Fibroblast of skin of right quadriceps (primary cell): ENCODE data around the gene CPNE6.
"Not testable (repeated sequence)": the region's sequence is repeated elsewhere in the genome, so short reads cannot be mapped to it uniquely, and the experiment has no call there.

ENCODE experiments used
- DNase-seq: peaks from one replicate; pipeline ENCODE4 v3.0.0-alpha.2; 2013

The CPNE6 gene

DNA sequence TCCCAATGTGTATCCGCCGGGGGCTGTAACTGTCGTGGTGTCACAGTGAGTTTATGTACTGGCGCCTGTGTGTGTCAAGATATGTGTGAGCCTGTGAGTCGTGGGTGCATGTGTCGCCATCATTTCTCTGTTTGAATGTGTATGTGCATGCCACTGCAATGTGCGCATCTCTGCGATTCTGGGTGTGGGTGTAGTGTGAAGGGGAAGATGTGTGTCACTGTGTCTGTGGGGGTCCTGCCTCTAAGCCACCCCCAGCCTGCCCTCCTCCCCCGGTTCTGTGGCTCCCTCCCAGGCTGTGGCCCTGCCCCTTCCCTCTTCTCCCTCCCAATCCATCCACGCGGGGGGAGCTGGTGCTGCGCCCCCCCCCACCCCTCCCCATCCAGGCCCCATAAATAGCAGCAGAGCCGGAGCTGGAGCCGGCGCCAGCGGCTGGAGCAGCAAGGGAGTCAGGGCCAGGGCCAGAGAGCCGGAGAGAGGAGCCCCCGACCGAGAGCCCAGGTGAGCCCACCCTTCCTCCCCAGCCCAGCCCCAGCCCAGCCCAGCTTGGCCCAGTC is at the start of gene CPNE6:
CPNE6 (plus strand) TSS at position 419 of the 554 bp plus-strand sequence. CDS start 1,375 bp downstream, outside the sequence.
- DNase-seq: no peak

GRCh38 chr14:24024939-24025418 is 46.4 kb upstream of the CPNE6 start:
- DNase-seq: not testable (repeated sequence)

DNA sequence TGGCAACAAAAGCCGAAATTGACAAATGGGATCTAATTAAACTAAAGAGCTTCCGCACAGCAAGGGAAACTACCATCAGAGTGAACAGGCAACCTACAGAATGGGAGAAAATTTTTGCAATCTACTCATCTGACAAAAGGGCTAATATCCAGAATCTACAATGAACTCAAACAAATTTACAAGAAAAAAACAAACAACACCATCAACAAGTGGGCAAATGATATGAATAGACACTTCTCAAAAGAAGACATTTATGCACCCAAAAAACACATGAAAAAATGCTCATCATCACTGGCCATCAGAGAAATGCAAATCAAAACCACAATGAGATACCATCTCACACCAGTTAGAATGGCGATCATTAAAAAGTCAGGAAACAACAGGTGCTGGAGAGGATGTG is 41.7 kb upstream of the CPNE6 start:
- DNase-seq: not testable (repeated sequence)

GRCh38 chr14:24031331-24031730 is 40.0 kb upstream of the CPNE6 start:
- not testable (repeated sequence) for DNase-seq

DNA sequence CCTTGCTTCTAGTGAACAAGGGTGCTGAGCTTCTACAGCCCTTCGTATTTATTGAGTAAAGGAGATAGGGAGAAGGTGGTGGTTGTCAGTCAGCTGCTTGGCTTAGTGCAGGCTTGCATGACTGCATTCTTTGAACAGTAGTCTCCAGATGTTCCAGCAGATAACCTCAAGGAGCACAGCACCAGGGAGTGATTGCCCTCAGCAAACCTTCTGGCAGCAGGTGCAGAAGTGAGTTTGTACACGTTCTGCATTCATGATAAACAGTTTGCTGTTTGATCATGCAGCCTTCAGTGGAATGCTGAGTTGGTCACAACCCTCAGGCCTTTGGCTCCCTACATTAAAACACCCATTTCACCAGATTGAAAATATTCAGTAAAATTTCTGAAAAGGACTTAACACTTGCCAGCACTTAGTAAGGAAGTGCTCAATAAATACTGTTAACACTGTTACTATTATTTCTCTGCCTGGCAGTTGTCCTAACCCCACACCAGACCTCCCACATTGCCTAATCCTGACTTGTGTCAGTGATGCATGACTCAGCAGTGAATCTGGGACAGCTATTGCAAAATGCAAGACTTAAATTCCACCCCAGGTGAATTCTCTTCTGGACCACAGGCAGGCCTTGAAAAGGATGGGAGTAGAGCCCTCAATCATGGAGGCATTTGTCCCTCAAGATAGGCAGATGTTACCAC is 38.5 kb upstream of the CPNE6 start:
- peak; percentile 80 for DNase-seq

GRCh38 chr14:24035769-24036168 is 35.6 kb upstream of the CPNE6 start:
- not testable (repeated sequence) for DNase-seq

DNA sequence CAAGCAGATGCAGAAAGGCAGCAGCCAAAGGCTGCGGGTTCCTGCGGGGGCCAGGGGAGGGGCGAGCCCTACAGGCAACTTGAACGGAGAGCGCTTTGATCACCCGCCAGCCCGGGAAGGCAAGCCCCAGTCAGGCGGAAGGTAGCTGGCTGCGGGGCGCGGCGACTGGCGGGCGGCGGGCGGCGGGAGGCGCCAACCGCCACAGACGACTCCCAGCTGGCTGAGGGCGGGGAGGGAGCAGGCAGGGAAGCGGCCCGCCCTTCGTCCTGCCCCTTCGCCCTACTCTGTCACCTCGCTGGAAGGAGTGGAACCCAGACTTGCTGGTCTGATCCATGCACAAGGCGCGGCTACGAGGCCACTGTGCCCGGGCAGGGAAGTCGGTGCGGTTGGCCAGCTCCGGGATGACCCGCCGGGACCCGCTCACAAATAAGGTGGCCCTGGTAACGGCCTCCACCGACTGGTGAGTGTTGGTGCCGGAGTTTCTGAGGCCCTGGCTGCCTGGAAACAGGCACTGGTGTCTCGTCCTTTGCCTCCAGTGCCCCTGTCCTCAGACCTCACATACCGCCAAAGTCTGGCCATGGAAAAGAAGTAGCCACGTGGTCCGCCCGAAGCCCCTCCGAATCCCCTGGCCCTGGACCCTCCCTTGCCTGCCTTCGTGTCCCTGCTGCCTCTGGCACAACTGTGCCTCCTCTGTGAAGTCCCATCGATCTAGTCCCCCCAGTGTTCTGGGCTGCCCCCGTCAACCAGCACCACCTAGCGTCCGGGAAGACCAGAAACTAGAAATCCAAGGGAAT is 35.0 kb upstream of the CPNE6 start:
- DNase-seq: peak; percentile 66

DNA sequence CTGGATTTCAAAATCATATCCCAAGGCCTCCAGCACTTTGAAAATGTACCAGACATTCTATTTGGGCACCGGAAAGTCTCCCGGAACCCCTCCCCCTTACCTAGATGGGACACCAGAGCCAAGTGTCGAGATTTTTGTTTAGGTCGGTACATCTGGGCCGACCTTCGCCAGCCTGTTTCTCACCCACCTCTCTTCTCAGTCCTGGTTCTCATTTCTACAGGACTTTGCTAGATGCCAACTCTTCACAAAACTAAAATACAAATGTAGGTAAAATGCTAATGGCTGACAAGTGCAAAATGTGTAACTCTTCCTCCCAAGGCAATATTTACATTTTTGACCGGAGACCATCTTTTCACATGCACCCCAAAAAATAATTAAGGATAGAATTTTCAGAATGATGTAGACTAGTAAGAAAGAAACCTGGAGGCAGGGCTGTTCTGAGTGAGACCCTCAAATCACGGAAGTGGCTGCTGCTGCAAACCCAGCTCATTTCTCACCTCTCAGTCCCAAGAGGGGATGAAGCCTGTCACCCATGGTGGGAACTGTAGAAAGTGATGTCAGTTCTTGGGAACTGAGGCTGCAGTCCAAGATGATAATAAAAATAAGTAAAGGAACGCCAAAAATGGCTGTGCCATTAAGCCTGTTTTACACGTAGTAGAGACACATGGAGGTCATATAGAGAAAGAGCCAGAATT is 34.3 kb upstream of the CPNE6 start:
- DNase-seq: not testable (repeated sequence)

DNA sequence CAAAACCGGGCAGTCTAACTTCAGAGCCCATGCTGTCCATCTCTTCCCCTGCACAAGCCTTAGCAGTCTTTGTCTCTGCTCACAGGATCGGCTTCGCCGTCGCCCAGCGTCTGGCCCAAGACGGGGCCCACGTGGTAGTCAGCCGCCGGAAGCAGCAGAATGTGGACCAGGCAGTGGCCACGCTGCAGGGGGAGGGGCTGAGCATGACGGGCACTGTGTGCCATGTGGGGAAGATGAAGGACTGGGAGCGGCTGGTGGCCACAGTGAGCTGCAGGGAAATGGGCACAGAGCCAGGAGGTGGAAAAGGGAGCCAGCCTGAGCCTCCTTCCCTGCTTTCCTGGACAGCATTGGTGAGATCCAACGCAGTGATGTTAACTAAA is 33.7 kb upstream of the CPNE6 start:
- no peak for DNase-seq

DNA sequence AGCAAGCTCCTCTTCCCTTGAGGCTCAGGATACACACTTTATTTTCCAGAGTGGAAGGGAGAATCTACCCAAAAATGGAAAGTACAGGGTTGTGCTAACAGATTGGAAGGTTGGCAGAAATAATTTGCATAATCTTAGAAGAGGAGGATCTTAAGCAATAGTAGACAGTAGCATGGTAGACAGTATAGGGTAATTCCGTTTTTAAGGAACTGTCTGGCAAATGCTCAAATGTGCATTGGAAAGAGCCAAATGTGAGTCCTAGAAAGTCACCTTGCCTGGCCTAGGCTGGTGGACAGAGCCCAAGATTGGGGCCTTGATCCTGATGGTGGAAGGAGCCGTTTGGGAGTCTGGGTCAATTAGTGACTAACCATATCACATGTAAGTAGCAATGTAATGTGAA is 32.7 kb upstream of the CPNE6 start:
- DNase-seq: no peak

- DNase-seq: no peak
These were observed 30.7 kb upstream of the CPNE6 start for GRCh38 chr14:24040692-24041091.

DNA sequence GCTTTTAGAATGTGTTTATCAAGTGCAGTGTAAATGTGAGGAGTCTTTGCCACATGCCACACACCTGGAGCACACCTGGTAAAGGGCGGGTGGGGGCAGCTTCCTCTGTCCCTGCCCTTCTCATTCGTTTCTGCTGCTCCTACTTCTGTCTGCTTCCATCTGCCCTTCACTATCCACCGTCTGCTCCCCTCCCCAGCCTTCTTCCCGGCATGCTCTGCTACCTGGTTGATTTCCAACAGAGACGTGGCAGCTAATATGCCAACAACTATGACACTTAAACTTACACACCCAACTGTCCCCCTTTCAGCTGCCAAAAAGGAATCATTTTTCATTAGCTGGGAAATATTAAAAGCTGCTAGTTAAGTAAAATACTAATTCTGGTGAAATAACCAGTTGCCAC is 28.6 kb upstream of the CPNE6 start:
- DNase-seq: no peak

GRCh38 chr14:24049002-24049401 is 22.4 kb upstream of the CPNE6 start:
- not testable (repeated sequence) for DNase-seq

DNA sequence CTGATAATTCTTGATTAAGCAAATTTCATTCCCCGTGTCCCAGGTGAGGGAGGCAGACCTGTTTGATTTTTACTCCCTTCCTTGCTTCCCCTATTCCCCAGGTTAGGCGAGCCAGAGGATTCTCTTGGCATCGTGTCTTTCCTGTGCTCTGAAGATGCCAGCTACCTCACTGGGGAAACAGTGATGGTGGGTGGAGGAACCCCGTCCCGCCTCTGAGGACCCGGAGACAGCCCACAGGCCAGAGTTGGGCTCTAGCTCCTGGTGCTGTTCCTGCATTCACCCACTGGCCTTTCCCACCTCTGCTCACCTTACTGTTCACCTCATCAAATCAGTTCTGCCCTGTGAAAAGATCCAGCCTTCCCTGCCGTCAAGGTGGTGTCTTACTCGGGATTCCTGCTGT is 20.6 kb upstream of the CPNE6 start:
- not testable (repeated sequence) for DNase-seq

GRCh38 chr14:24051176-24051788 is 20.1 kb upstream of the CPNE6 start:
- no peak for DNase-seq

DNA sequence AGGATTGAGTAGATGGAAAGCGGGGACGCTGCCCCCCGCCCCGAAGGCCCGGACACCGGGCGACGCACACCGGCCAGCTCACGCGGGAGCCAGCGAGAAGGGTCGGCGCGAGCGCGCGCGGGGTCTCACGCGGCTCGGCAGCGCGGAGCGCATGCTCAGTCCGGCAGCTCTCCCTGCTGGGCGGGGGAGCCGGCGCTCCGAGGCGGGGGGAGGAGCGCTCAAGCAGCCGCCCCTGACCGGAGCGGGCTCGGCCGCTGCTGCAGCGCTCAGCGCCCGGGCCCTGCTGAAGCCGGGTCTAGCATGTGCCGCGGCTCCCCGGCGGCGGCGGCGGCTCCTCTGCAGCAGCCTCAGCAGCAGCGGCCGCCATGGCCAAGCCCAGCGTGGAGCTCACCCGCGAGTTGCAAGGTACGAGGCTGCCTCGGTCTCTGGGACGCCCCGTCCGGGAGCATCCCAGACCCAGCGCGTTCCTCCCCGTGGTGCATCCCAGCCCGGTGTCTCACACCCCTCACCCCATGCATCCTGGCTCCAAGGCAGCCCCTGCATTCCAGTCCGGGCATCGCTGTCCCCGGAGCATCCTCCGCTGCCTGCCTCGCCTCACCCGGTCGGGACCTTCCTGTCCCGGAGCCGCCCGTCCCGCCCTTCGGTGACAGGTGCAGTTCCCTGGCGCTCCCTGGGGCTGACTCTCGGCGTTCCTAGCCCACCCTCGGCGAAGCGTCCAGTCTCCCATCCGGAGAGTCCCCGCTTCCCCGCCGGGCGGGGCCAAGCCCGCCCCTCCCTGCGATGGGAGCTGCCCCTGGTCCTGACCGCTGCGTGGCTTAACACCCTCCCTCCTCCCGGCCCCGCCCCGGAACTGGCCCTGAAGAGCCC is 19.3 kb upstream of the CPNE6 start, which contains the start of gene CARMIL3:
CARMIL3 (plus strand) TSS at position 221 of the 867 bp plus-strand sequence; CDS start at position 366, 145 bp downstream.
- DNase-seq: peak; percentile 31

- no peak for DNase-seq
These were observed 18.5 kb upstream of the CPNE6 start for GRCh38 chr14:24052656-24053547.

- DNase-seq: no peak
These were observed 17.6 kb upstream of the CPNE6 start for GRCh38 chr14:24053548-24054323.

- DNase-seq: no peak
These were observed 17.1 kb upstream of the CPNE6 start for GRCh38 chr14:24054324-24054641.

DNA sequence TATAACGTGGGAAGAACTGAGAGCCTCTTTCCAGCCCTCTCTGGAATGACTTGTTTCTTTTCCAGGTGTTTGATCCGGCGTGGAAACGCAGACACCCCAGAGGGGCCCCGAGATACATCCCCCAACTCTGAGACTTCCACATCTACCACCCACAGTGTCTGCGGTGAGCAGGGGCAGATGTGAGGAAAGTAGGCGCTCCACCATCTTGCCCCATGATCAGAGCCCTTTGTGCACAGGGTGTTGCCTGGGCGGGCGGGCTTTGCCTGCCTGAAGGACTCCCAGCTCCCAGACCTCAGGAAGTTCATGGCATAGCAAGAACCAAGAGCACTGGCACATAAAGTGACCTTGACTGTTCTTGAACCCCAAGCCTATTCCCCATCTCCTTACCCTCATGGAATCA is 16.7 kb upstream of the CPNE6 start:
- no peak for DNase-seq
